ENCODE results near the gene EXOG. TPM values are rescaled to one million over a fixed set of nuclear protein-coding genes. Genes with fewer than 3 reads are reported as not detected.

EXOG gene
- total and polyA plus RNA-seq, 2 of the 13 experiments (the other 11 are each of a cell fraction or from before 2014, with no cell fraction given): 5.5 to 9.5 TPM

DNA sequence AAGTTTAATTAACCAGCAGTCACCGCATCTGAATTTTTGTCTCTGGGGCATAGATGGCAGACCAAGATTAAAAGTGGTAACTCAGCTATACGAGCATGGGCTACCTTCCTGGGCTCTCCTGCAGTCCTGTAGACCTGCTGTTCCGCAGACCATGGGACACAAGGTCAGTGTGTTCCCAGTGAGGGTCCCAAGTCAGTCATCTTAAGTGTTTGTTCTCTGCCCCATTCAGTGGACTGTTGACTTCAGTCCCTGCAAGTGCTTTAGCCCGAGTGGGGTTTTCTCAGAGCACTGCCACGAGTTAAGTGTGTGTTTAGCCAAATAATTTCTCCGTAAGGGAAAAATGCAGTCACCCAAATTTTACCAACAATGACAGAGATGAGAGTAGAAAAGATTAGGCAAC lies 4.9 kb upstream of the EXOG start:
- no peak overlapping the region for H3K9ac ChIP-seq (ENCODE audit: insufficient read depth, low read depth, low read length)
- WGBS (ENCODE audit: low lambda C conversion rate): 96% methylated on average over 6 of the region's 6 CpGs
- in situ Hi-C loops (cut with HindIII; ENCODE audit: extremely low pct_ligation_motif_present, low pct_unique_long_range_greater_than_20kb): no loop called here

More for the DNA sequence above, 4.9 kb upstream of the EXOG start:
- ChIA-PET CTCF (ENCODE audit: low intra/inter-chr PET ratio, low total read pairs) (no interaction called here), POLR2A (no interaction called here)
- Histone ChIP-seq H3K79me2 (ENCODE audit: insufficient read depth, low read length) (no peaks in the 10 kb centered on the region), H2AFZ (ENCODE audit: low read length) (no peak overlapping the region), H3K27me3 (ENCODE audit: control insufficient read depth in 1 of 2, insufficient read depth in 2 of 2, low read length in 2 of 2) (no peaks in the 10 kb centered on the region), H3K4me2 (ENCODE audit: low read depth, low read length) (no peak overlapping the region), H3K4me3 (replicated peaks in 1 of 3; ENCODE audit: insufficient read depth in 1 of 3, low read depth in 2 of 3, low read length in 3 of 3) (no peak overlapping the region), H3K27ac (ENCODE audit: extremely low read length, insufficient read depth, low read length) (no peak overlapping the region), H3K4me1 (ENCODE audit: insufficient read depth, low read length) (no peaks in the 10 kb centered on the region), H3K36me3 (replicated peaks in 1 of 2; ENCODE audit: control insufficient read depth in 1 of 2, insufficient read depth in 2 of 2, low read length in 2 of 2) (peaks cover 0 to 3% of the 10 kb centered on the region in 2 experiments; a peak in 3 of 5 replicates), H3K9me3 (ENCODE audit: low read length) (no peaks in the 10 kb centered on the region), H4K20me1 (ENCODE audit: insufficient read depth, low read length) (no peaks in the 10 kb centered on the region)
- intact Hi-C loops (cut with micrococcal nuclease; ENCODE audit: unreplicated experiment): no loop called here
- TF ChIP-seq ZNF616 (CRISPR knock-in tag; IDR thresholded peaks at IDR 0.05; ENCODE audit: low read depth) (no peak), ARNT (IDR thresholded peaks at IDR 0.05) (no peak), ESRRA (CRISPR knock-in tag; IDR thresholded peaks at IDR 0.05; ENCODE audit: low read depth) (no peak), ZNF367 (CRISPR knock-in tag; IDR thresholded peaks at IDR 0.05; ENCODE audit: borderline replicate concordance) (no peak), ERF (CRISPR knock-in tag; IDR thresholded peaks at IDR 0.05) (no peak), FOXJ3 (CRISPR knock-in tag; IDR thresholded peaks at IDR 0.05; ENCODE audit: borderline replicate concordance) (no peak), ZNF260 (CRISPR knock-in tag; IDR thresholded peaks at IDR 0.05; ENCODE audit: borderline replicate concordance, low read depth) (no peak)
- TF ChIP-seq, protein P1, sequence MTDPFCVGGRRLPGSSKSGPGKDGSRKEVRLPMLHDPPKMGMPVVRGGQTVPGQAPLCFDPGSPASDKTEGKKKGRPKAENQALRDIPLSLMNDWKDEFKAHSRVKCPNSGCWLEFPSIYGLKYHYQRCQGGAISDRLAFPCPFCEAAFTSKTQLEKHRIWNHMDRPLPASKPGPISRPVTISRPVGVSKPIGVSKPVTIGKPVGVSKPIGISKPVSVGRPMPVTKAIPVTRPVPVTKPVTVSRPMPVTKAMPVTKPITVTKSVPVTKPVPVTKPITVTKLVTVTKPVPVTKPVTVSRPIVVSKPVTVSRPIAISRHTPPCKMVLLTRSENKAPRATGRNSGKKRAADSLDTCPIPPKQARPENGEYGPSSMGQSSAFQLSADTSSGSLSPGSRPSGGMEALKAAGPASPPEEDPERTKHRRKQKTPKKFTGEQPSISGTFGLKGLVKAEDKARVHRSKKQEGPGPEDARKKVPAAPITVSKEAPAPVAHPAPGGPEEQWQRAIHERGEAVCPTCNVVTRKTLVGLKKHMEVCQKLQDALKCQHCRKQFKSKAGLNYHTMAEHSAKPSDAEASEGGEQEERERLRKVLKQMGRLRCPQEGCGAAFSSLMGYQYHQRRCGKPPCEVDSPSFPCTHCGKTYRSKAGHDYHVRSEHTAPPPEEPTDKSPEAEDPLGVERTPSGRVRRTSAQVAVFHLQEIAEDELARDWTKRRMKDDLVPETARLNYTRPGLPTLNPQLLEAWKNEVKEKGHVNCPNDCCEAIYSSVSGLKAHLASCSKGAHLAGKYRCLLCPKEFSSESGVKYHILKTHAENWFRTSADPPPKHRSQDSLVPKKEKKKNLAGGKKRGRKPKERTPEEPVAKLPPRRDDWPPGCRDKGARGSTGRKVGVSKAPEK (CRISPR knock-in tag; IDR thresholded peaks at IDR 0.05; ENCODE audit: borderline replicate concordance): no peak
- TF ChIP-seq, protein P2, sequence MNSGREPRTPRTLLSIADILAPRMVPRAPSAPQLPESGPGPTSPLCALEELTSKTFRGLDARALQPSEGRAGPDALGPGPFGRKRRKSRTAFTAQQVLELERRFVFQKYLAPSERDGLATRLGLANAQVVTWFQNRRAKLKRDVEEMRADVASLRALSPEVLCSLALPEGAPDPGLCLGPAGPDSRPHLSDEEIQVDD (CRISPR knock-in tag; IDR thresholded peaks at IDR 0.05; ENCODE audit: borderline replicate concordance): no peak
- TF ChIP-seq, protein P3, sequence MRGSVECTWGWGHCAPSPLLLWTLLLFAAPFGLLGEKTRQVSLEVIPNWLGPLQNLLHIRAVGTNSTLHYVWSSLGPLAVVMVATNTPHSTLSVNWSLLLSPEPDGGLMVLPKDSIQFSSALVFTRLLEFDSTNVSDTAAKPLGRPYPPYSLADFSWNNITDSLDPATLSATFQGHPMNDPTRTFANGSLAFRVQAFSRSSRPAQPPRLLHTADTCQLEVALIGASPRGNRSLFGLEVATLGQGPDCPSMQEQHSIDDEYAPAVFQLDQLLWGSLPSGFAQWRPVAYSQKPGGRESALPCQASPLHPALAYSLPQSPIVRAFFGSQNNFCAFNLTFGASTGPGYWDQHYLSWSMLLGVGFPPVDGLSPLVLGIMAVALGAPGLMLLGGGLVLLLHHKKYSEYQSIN (CRISPR knock-in tag; IDR thresholded peaks at IDR 0.05; ENCODE audit: borderline replicate concordance): no peak
- TF ChIP-seq, protein P4, sequence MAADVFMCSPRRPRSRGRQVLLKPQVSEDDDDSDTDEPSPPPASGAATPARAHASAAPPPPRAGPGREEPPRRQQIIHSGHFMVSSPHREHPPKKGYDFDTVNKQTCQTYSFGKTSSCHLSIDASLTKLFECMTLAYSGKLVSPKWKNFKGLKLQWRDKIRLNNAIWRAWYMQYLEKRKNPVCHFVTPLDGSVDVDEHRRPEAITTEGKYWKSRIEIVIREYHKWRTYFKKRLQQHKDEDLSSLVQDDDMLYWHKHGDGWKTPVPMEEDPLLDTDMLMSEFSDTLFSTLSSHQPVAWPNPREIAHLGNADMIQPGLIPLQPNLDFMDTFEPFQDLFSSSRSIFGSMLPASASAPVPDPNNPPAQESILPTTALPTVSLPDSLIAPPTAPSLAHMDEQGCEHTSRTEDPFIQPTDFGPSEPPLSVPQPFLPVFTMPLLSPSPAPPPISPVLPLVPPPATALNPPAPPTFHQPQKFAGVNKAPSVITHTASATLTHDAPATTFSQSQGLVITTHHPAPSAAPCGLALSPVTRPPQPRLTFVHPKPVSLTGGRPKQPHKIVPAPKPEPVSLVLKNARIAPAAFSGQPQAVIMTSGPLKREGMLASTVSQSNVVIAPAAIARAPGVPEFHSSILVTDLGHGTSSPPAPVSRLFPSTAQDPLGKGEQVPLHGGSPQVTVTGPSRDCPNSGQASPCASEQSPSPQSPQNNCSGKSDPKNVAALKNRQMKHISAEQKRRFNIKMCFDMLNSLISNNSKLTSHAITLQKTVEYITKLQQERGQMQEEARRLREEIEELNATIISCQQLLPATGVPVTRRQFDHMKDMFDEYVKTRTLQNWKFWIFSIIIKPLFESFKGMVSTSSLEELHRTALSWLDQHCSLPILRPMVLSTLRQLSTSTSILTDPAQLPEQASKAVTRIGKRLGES (CRISPR knock-in tag; IDR thresholded peaks at IDR 0.05; ENCODE audit: borderline replicate concordance): no peak
- no peak for FAIRE-seq
- ATAC-seq: no peak
- no peak for DNase-seq (ENCODE audit: low spot score)
- BruUV-seq (replicated peaks): no TSS peak
